Endothelial cell of umbilical vein (primary cell): ENCODE results near the gene DIAPH2. TPM values are rescaled to one million over a fixed set of nuclear protein-coding genes. Genes with fewer than 3 reads are reported as not detected.

Experiments
- BruUV-seq: library from RNA; stranded (reverse); fragments of 400-500 nt; replicated peaks from 2 replicates; lab custom pipeline; 2021; lab: Mats Ljungman, UMichigan
- CTCF ChIA-PET: fragments of 300-600, 350-600 bp; sonication (Branson Sonifier 250); formaldehyde crosslinking; loops from one replicate; lab custom pipeline; 2021; ENCODE audit warnings: antibody characterized with exemption, inconsistent platforms; lab: Charles Lee
- POLR2A ChIA-PET: fragments of 300-600, 350-600 bp; sonication (Branson Sonifier 250); formaldehyde crosslinking; loops from one replicate; lab custom pipeline; 2021; ENCODE audit warnings: antibody characterized with exemption, inconsistent platforms; lab: Charles Lee
- DNase-seq: peaks from one replicate; pipeline ENCODE4 v3.0.0-alpha.2; 2011; ENCODE audit warnings: low read depth, low spot score
- FAIRE-seq: peaks from 2 replicates; lab custom pipeline; 2011; peaks lifted over from hg19 to GRCh38; lab: Jason Lieb, UNC
- H2AFZ ChIP-seq: 2 replicates; pipeline ENCODE4 v1.6.0; 2012; ENCODE audit warnings: low read depth, low read length, control low read depth, inconsistent platforms
- H3K27ac ChIP-seq: 2 replicates; pipeline ENCODE4 v1.5.1; 2011; ENCODE audit warnings: low read depth, mild to moderate bottlenecking, control low read depth, low read length, moderate library complexity; ENCODE audit not compliant: insufficient read depth
- H3K27me3 ChIP-seq, 2 experiments: 2 replicates each; pipeline versions ENCODE4 v1.6.0 to v1.6.1; 2011; ENCODE audit warnings: low read length in 2 of 2, mixed read lengths in 1 of 2; ENCODE audit not compliant: control insufficient read depth in 2 of 2, insufficient read depth in 2 of 2
- H3K36me3 ChIP-seq, 2 experiments: 2 replicates in 1 of 2; 3 replicates in 1 of 2; pipeline ENCODE4 v1.5.1; 2011; ENCODE audit warnings: low read length in 2 of 2, mild to moderate bottlenecking in 1 of 2, moderate library complexity in 1 of 2; ENCODE audit not compliant: control insufficient read depth in 2 of 2, insufficient read depth in 2 of 2; ENCODE audit errors: extremely low read depth in 1 of 2
- H3K4me1 ChIP-seq: 3 replicates; pipeline ENCODE4 v1.5.1; 2011; ENCODE audit warnings: mild to moderate bottlenecking, low read length; ENCODE audit not compliant: control insufficient read depth, insufficient read depth; ENCODE audit errors: extremely low read depth
- H3K4me2 ChIP-seq: 2 replicates; pipeline ENCODE4 v1.6.1; 2011; ENCODE audit warnings: low read length, control low read depth, mixed read lengths; ENCODE audit not compliant: insufficient read depth
- H3K4me3 ChIP-seq, 3 experiments: fragments of 200-600 bp in 1 of 3; sonication (generic), shearing (Covaris generic) in 1 of 3; replicated peaks in 1 of 3; 2 replicates each; pipeline ENCODE4 v1.5.1; 2011 to 2016; ENCODE audit warnings: control low read depth in 3 of 3, low read length in 3 of 3, mild to moderate bottlenecking in 2 of 3, inconsistent platforms in 1 of 3, low read depth in 1 of 3, moderate library complexity in 1 of 3; ENCODE audit not compliant: insufficient read depth in 1 of 3
- H3K79me2 ChIP-seq: 2 replicates; pipeline ENCODE4 v1.6.0; 2012; ENCODE audit warnings: low read length, inconsistent platforms; ENCODE audit not compliant: control insufficient read depth, insufficient read depth
- H3K9ac ChIP-seq: replicated peaks from 2 replicates; pipeline ENCODE3; 2011; ENCODE audit warnings: low read length, control low read depth; ENCODE audit not compliant: insufficient read depth; ENCODE audit errors: extremely low read depth
- H3K9me1 ChIP-seq: replicated peaks from 3 replicates; pipeline ENCODE4 v1.6.0; 2011; ENCODE audit warnings: mild to moderate bottlenecking, low read length; ENCODE audit not compliant: control insufficient read depth, insufficient read depth; ENCODE audit errors: extremely low read depth
- H3K9me3 ChIP-seq: replicated peaks from 2 replicates; pipeline ENCODE4 v1.5.1; 2012; ENCODE audit warnings: low read length, inconsistent platforms; ENCODE audit not compliant: control insufficient read depth, insufficient read depth
- H4K20me1 ChIP-seq: replicated peaks from 2 replicates; pipeline ENCODE3; 2011; ENCODE audit warnings: mild to moderate bottlenecking, low read length; ENCODE audit not compliant: control insufficient read depth, insufficient read depth; ENCODE audit errors: extremely low read depth
- CTCF ChIP-seq, 2 donors: IDR thresholded peaks; 1 replicate in 1 of 2; 2 replicates in 1 of 2; pipeline ENCODE4 v1.5.1; 2011; ENCODE audit warnings: low read length in 2 of 2, mild to moderate bottlenecking in 2 of 2, moderate library complexity in 2 of 2, control low read depth in 1 of 2, inconsistent platforms in 1 of 2, low read depth in 1 of 2; ENCODE audit not compliant: insufficient read depth in 1 of 2; ENCODE audit errors: extremely low read depth in 1 of 2
- EZH2 ChIP-seq: IDR thresholded peaks from 2 replicates; pipeline ENCODE4 v1.6.1; 2012; ENCODE audit warnings: borderline replicate concordance, low read depth, mild to moderate bottlenecking, moderate library complexity, low read length, inconsistent platforms; ENCODE audit not compliant: severe bottlenecking
- FOS ChIP-seq: IDR thresholded peaks from 2 replicates; pipeline ENCODE4 v1.6.1; 2011; ENCODE audit warnings: mild to moderate bottlenecking, low read length, moderate library complexity, borderline replicate concordance; ENCODE audit not compliant: insufficient read depth
- GATA2 ChIP-seq: IDR thresholded peaks from 2 replicates; pipeline ENCODE4 v1.7.0; 2011; ENCODE audit warnings: low read depth, mild to moderate bottlenecking, moderate library complexity, mixed read lengths, low read length; ENCODE audit not compliant: insufficient read length, insufficient read depth
- JUN ChIP-seq: IDR thresholded peaks from 2 replicates; pipeline ENCODE4 v1.6.1; 2011; ENCODE audit warnings: borderline replicate concordance, low read depth; ENCODE audit not compliant: insufficient read length, insufficient read depth
- MAX ChIP-seq: IDR thresholded peaks from 2 replicates; pipeline ENCODE4 v1.6.1; 2011; ENCODE audit not compliant: insufficient read depth, insufficient read length
- MYC ChIP-seq: IDR thresholded peaks from one replicate; pipeline ENCODE4 v1.6.1; 2011; ENCODE audit warnings: mild to moderate bottlenecking, low read depth, low read length
- POLR2A ChIP-seq: IDR thresholded peaks from 2 replicates; pipeline ENCODE4 v1.6.1; 2012; ENCODE audit warnings: low read depth, mild to moderate bottlenecking, control low read depth, low read length
- POLR2AphosphoS5 ChIP-seq: IDR thresholded peaks from 2 replicates; pipeline ENCODE4 v1.6.1; 2012; ENCODE audit warnings: low read depth, mild to moderate bottlenecking, control low read depth, low read length, moderate library complexity; ENCODE audit not compliant: insufficient read depth
- dilution Hi-C: fragments of 300-500 bp; cut with MboI; formaldehyde crosslinking; loops from one replicate; pipeline ENCODE4 v1.15.0; 2019; ENCODE audit warnings: low sequenced_read_pairs; ENCODE audit not compliant: extremely low pct_ligation_motif_present
- intact Hi-C: fragments of 100-400 bp; cut with micrococcal nuclease; formaldehyde crosslinking; loops from one replicate; pipeline ENCODE4 v1.10.0; 2022
- polyA plus RNA-seq, 4 experiments: library from polyadenylated mRNA; depleted of rRNA in 3 of 4; stranded (reverse) in 3 of 4; unstranded in 1 of 4; fragments of >200 nt; gene quantifications; 2 replicates each; pipeline versions ENCODE4 v1.2.1 to v1.2.3, GENCODE V29; 2011 to 2012; ENCODE audit warnings: missing spikeins in 1 of 4
- total RNA-seq: library from RNA; stranded (reverse); gene quantifications from 2 replicates; pipeline ENCODE4 v1.2.3, GENCODE V29; 2021

DIAPH2 gene
- total and polyA plus RNA-seq, 2 donors (not counting 3 experiments of a cell fraction or from before 2014, with no cell fraction given) = 3.0 to 30.0 TPM

- H4K20me1 ChIP-seq = no peaks in the 10 kb centered on the region
- no peak overlapping the region for H3K9ac ChIP-seq
- no TSS peak for BruUV-seq
- FAIRE-seq (no peak), DNase-seq (peak; percentile 1)
- intact Hi-C loops = no loop called here
- no peaks in the 10 kb centered on the region for H3K79me2 ChIP-seq
- H3K9me3 ChIP-seq = no peaks in the 10 kb centered on the region
- H3K36me3 ChIP-seq = no peaks in the 10 kb centered on the region
- no peak overlapping the region for H2AFZ ChIP-seq
- H3K4me1 ChIP-seq = no peaks in the 10 kb centered on the region
- TF ChIP-seq POLR2AphosphoS5 (no peak), CTCF (IDR thresholded peaks at IDR 0.05; ENCODE audit: extremely low read depth in 1 of 2, insufficient read depth in 1 of 2, low read depth in 1 of 2, low read length in 2 of 2) (no peak), JUN (no peak), FOS (no peak), EZH2 (no peak), GATA2 (no peak), MYC (no peak), MAX (no peak), POLR2A (no peak)
- CTCF ChIA-PET = no interaction called here
- H3K27ac ChIP-seq = no peak overlapping the region
- POLR2A ChIA-PET = no interaction called here
- dilution Hi-C loops = no loop called here
- no peak overlapping the region for H3K4me2 ChIP-seq
- no peaks in the 10 kb centered on the region for H3K27me3 ChIP-seq
- H3K9me1 ChIP-seq = no peaks in the 10 kb centered on the region
- H3K4me3 ChIP-seq = no peak overlapping the region
These were observed 372.8 kb downstream of the DIAPH2 start for GRCh38 chrX:97057349-97057909.
